ENCODE measurements around the gene CD200. TPM values are rescaled to one million over a fixed set of nuclear protein-coding genes. Genes with fewer than 3 reads are reported as not detected.
A peak's percentile ranks its signal among the peaks of the same experiment; 100 is the strongest.
"Not testable (repeated sequence)": the region's sequence is repeated elsewhere in the genome, so short reads cannot be mapped to it uniquely, and the experiment has no call there.

Gene CD200
- total RNA-seq, 1 donor from 2014 or later: 67.0 TPM

DNA sequence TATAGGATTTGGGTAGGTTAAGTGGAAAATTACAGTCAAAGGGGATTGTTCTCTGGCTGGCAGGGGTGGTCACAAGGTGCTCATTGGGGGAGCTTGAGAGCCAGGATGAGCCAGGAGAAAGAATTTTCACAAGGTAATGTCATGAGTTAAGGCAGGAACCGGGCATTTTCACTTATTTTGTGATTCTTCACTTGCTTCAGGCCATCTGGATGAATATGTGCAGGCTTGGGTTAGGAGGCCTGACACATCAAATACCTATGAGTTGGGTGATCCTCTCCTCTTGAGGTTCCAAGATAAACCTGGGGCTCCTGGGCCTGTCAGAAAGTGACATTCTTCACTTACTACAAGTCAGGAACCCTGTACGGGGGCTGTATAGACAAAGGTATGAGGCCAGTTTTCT lies 68.7 kb downstream of the CD200 start:
- peaks cover 3% of the 10 kb centered on the region for H3K36me3 Mint-ChIP-seq (ENCODE audit: low read depth)
- TF ChIP-seq, protein P1, sequence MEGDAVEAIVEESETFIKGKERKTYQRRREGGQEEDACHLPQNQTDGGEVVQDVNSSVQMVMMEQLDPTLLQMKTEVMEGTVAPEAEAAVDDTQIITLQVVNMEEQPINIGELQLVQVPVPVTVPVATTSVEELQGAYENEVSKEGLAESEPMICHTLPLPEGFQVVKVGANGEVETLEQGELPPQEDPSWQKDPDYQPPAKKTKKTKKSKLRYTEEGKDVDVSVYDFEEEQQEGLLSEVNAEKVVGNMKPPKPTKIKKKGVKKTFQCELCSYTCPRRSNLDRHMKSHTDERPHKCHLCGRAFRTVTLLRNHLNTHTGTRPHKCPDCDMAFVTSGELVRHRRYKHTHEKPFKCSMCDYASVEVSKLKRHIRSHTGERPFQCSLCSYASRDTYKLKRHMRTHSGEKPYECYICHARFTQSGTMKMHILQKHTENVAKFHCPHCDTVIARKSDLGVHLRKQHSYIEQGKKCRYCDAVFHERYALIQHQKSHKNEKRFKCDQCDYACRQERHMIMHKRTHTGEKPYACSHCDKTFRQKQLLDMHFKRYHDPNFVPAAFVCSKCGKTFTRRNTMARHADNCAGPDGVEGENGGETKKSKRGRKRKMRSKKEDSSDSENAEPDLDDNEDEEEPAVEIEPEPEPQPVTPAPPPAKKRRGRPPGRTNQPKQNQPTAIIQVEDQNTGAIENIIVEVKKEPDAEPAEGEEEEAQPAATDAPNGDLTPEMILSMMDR (conservative IDR thresholded peaks at IDR 0.05): no peak
- DNase-seq (ENCODE audit: low read depth, low spot score): no peak
- H3K9me3 Mint-ChIP-seq: peaks cover 5% of the 10 kb centered on the region
- peaks cover 15% of the 10 kb centered on the region for H3K4me1 Mint-ChIP-seq
- H3K4me3 Mint-ChIP-seq: no peak overlapping the region
- no peak overlapping the region for H3K27ac Mint-ChIP-seq (ENCODE audit: unreplicated experiment)
- no peaks in the 10 kb centered on the region for H3K27me3 Mint-ChIP-seq (ENCODE audit: low read depth)

DNA sequence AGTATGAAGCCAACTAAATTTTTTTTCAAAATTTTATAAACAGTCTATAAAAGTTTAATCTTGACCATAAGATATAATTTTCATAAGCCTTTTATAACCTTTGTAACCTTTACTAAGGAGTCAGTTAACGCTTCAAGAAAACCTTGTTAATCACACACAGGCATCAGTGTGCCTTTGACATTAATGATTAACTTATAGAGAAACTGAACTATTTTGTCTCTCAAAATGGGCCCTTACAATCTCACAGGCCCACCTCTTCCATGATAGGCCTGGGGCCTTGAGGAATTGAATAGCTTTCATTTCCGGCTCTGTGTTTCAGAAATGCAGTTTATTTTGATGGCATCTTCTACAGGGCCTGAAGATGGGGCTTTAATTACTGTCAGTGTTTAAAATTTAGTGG lies 70.1 kb downstream of the CD200 start:
- TF ChIP-seq, protein P1 (conservative IDR thresholded peaks at IDR 0.05): no peak

DNA sequence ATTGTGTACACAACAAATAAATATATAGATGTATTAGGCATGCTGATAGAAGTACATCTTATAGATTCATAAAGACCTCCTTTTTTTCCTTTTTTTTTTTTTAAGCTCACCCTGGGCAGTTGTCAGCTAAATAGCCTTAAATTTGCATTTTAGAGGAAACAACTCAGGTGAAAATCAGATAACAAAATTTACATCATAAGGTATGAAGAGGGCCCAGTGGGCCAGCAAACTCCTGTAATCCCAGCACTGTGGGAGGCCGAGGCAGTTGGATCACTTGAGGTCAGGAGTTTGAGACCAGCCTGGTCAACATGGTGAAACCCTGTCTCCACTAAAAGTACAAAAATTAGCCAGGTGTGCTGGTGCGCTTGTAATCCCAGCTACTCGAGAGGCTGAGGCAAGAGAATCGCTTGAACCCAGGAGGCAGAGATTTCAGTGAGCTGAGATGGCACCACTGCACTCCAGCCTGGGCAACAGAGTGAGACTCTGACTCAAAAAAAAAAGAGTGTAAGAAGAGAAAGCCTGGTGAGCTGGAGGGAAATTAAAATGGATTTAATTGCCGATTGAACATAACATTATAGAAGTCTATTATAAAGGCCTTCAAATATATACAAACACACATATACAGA lies 72.1 kb downstream of the CD200 start:
- peaks cover 12% of the 10 kb centered on the region for H3K4me1 Mint-ChIP-seq

More for the DNA sequence above, 70.1 kb downstream of the CD200 start:
- H3K4me1 Mint-ChIP-seq: peaks cover 13% of the 10 kb centered on the region
- H3K9me3 Mint-ChIP-seq: no peaks in the 10 kb centered on the region
- H3K36me3 Mint-ChIP-seq (ENCODE audit: low read depth): no peaks in the 10 kb centered on the region
- H3K27me3 Mint-ChIP-seq (ENCODE audit: low read depth): no peaks in the 10 kb centered on the region
- DNase-seq (ENCODE audit: low read depth, low spot score): no peak
- H3K27ac Mint-ChIP-seq (ENCODE audit: unreplicated experiment): no peak overlapping the region
- H3K4me3 Mint-ChIP-seq: no peak overlapping the region

DNA sequence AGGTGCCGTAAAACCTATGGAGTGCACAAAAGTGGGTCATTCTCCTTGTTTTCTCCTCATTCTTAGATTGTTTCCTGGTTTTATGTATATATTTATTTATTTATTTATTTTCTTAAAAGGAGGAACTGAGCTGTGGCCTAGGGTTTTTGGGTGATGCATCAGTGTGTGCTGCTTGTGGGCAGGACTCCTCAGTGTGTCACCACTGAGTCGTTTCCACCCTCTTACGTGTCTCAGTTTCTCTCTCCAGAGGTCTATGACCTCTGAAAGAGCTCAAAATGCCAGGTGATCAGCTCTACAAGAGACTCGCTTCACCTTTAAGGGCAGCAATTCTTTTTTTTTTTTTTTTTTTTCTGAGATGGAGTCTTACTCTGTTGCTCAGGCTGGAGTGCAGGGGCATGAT lies 72.9 kb downstream of the CD200 start:
- peaks cover 4% of the 10 kb centered on the region for H3K9me3 Mint-ChIP-seq
- no peaks in the 10 kb centered on the region for H3K36me3 Mint-ChIP-seq (ENCODE audit: low read depth)
- TF ChIP-seq, protein P1 (conservative IDR thresholded peaks at IDR 0.05): no peak
- no peak overlapping the region for H3K27ac Mint-ChIP-seq (ENCODE audit: unreplicated experiment)
- H3K4me1 Mint-ChIP-seq: peaks cover 5% of the 10 kb centered on the region
- H3K4me3 Mint-ChIP-seq: no peak overlapping the region
- DNase-seq (ENCODE audit: low read depth, low spot score): no peak
- H3K27me3 Mint-ChIP-seq (ENCODE audit: low read depth): no peaks in the 10 kb centered on the region

More for the DNA sequence above, 72.1 kb downstream of the CD200 start:
- H3K9me3 Mint-ChIP-seq; DNase-seq (ENCODE audit: low read depth, low spot score); H3K36me3 Mint-ChIP-seq (ENCODE audit: low read depth); H3K27ac Mint-ChIP-seq (ENCODE audit: unreplicated experiment); H3K4me3 Mint-ChIP-seq; H3K27me3 Mint-ChIP-seq (ENCODE audit: low read depth): not testable (repeated sequence)

DNA sequence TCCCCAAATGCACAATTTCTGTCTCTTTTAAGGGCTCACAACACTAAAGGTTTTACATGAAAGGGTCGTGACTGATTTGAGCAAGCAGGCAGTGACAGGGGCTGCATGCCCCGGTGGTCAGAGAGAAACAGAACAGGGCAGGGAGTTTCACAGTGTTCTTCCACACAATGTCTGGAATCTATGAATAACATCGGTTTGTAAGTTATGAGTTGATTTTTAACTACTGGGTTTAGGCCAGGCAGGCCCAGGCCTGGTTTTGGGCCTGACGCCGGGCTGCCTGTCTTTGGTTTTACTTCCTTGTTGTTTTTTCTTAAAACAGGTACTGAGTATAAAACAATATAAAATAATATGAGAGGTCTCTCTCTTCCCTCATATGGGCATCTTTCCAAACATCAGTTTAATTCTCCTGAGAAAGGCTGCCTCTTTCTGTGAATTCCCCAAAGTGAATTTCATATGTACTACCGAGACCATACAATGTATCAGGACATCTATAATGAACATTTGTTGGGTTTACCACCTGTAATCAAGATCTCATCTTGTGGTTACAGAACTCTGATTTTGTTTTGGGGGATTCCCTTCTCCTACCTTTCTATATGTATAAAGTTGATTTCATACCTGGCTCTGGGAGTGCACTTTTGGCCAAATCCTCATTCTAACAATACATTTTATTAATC lies 74.4 kb downstream of the CD200 start:
- no peak for DNase-seq (ENCODE audit: low read depth, low spot score)
- H3K4me3 Mint-ChIP-seq: no peak overlapping the region
- TF ChIP-seq, protein P1 (conservative IDR thresholded peaks at IDR 0.05): no peak
- H3K4me1 Mint-ChIP-seq: peaks cover 5% of the 10 kb centered on the region
- no peaks in the 10 kb centered on the region for H3K27me3 Mint-ChIP-seq (ENCODE audit: low read depth)
- peaks cover 4% of the 10 kb centered on the region for H3K36me3 Mint-ChIP-seq (ENCODE audit: low read depth)
- peaks cover 7% of the 10 kb centered on the region for H3K9me3 Mint-ChIP-seq
- peak overlapping the region; percentile 40 for H3K27ac Mint-ChIP-seq (ENCODE audit: unreplicated experiment)
